A549 (cell line): ENCODE data around the gene TMEM132D.

Experiments
- POLR2A ChIP-seq: IDR thresholded peaks from 2 replicates; pipeline ENCODE4 v1.6.1; 2012; ENCODE audit warnings: mild to moderate bottlenecking, low read length
- TF ChIP-seq, protein P1 (sequence below): IDR thresholded peaks from 2 replicates; pipeline ENCODE4 v1.6.1; 2012
- TF ChIP-seq, protein P2 (sequence below): fragments of >200 bp; sonication (Bioruptor Twin); formaldehyde crosslinking; IDR thresholded peaks from 3 replicates; pipeline ENCODE4 v1.5.1; 2016

DNA sequence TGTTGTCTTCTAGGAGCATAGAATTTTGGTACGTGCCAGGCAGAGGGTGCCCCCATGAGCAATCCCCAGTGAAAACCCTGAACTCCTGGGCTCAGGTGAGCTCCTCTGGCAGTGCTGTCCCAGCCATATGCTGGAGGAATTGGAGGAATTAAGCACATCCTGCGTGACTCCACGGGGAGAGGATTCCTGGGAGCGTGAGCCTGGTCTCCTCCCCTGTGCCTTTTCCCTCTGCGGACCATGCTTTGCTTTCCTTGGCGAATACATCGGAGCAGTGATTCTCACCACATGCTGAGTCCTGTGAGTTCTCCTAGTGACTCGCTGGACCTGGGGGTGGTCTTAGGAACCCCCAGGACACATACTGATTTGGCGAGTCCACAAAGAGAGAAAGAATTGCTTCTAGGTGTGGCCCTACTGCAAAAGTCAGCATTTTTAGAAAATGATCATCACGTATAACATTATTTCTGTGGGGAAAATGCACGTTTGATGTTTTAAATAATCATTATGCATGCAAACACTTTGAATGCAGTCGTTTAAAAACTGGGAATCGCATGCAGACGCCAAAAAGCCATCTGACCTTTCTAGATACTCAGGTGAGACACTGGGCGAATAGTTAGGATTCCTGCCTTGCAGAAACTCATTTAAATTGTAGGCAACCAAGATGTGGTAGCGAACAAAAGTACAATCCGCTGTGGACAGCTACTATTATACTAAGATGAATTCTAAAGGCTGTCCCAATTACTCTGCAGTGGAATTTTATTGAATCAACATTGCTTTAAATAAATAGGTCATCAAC is 370.9 kb downstream of the TMEM132D start:
- TF ChIP-seq, protein P1, sequence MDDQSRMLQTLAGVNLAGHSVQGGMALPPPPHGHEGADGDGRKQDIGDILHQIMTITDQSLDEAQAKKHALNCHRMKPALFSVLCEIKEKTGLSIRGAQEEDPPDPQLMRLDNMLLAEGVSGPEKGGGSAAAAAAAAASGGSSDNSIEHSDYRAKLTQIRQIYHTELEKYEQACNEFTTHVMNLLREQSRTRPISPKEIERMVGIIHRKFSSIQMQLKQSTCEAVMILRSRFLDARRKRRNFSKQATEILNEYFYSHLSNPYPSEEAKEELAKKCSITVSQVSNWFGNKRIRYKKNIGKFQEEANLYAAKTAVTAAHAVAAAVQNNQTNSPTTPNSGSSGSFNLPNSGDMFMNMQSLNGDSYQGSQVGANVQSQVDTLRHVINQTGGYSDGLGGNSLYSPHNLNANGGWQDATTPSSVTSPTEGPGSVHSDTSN = no peak
- no peak for TF ChIP-seq POLR2A
- TF ChIP-seq, protein P2, sequence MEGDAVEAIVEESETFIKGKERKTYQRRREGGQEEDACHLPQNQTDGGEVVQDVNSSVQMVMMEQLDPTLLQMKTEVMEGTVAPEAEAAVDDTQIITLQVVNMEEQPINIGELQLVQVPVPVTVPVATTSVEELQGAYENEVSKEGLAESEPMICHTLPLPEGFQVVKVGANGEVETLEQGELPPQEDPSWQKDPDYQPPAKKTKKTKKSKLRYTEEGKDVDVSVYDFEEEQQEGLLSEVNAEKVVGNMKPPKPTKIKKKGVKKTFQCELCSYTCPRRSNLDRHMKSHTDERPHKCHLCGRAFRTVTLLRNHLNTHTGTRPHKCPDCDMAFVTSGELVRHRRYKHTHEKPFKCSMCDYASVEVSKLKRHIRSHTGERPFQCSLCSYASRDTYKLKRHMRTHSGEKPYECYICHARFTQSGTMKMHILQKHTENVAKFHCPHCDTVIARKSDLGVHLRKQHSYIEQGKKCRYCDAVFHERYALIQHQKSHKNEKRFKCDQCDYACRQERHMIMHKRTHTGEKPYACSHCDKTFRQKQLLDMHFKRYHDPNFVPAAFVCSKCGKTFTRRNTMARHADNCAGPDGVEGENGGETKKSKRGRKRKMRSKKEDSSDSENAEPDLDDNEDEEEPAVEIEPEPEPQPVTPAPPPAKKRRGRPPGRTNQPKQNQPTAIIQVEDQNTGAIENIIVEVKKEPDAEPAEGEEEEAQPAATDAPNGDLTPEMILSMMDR = no peak
